A549 (cell line): ENCODE data around the gene NCOA4. TPM values are rescaled to one million over a fixed set of nuclear protein-coding genes. Genes with fewer than 3 reads are reported as not detected.

Source experiments
- ATAC-seq, 2 experiments: fragments of 200-7000 bp in 1 of 2; fragments of >200 bp in 1 of 2; cut with Nextera tagmentation in 1 of 2; cut with Tn5 transposase in 1 of 2; 3 replicates each; pipeline versions ENCODE4 v1.8.0 to v1.9.1; 2018 to 2020; ENCODE audit warnings: mild to moderate bottlenecking in 1 of 2, moderate library complexity in 1 of 2
- CTCF ChIA-PET: fragments of 300-600 bp; sonication (Branson Sonifier 250); formaldehyde crosslinking; extraction: SDS; loops from one replicate; lab custom pipeline; 2021; ENCODE audit warnings: antibody characterized with exemption, inconsistent platforms; lab: Yijun Ruan, JAX
- POLR2A ChIA-PET: fragments of 350-600 bp; formaldehyde crosslinking; extraction: SDS; loops from one replicate; lab custom pipeline; 2021; ENCODE audit warnings: antibody characterized with exemption, inconsistent platforms; lab: Yijun Ruan, JAX
- DNase-seq, 2 experiments: peaks; one replicate each; pipeline versions ENCODE4 v3.0.0 to v3.0.0-alpha.2; 2011 to 2016; ENCODE audit warnings: low read depth in 1 of 2, low spot score in 1 of 2
- FAIRE-seq: peaks from 2 replicates; lab custom pipeline; 2011; peaks lifted over from hg19 to GRCh38; lab: Jason Lieb, UNC
- H3K27ac ChIP-seq, 2 experiments: fragments of >200 bp; sonication (Bioruptor Twin); formaldehyde crosslinking; 3 replicates each; pipeline ENCODE4 v1.5.1; 2016 to 2017
- H3K4me1 ChIP-seq: fragments of >200 bp; sonication (Bioruptor Twin); formaldehyde crosslinking; 3 replicates; pipeline ENCODE4 v1.6.1; 2016
- H3K4me2 ChIP-seq: fragments of >200 bp; sonication (Bioruptor Twin); formaldehyde crosslinking; 3 replicates; pipeline ENCODE4 v1.6.1; 2016
- H3K4me3 ChIP-seq: fragments of >200 bp; sonication (Bioruptor Twin); formaldehyde crosslinking; 3 replicates; pipeline ENCODE4 v1.5.1; 2016
- H3K9me3 ChIP-seq: fragments of >200 bp; sonication (Bioruptor Twin); formaldehyde crosslinking; 3 replicates; pipeline ENCODE4 v1.6.1; 2016
- ATOH8 ChIP-seq: fragments of 250-450 bp; sonication (Bioruptor Pico); IDR thresholded peaks from 2 replicates; pipeline ENCODE4 v1.5.0; 2020; ENCODE audit warnings: low read depth, mild to moderate bottlenecking, moderate library complexity
- BCL3 ChIP-seq: fragments of >200 bp; sonication (Bioruptor Twin); formaldehyde crosslinking; IDR thresholded peaks from 3 replicates; pipeline ENCODE4 v1.6.1; 2016
- BHLHE40 ChIP-seq: IDR thresholded peaks from 2 replicates; pipeline ENCODE4 v1.6.1; 2012; ENCODE audit warnings: low read depth, low read length, inconsistent platforms
- CBX2 ChIP-seq: fragments of 200-600 bp; sonication (generic); IDR thresholded peaks from 2 replicates; pipeline ENCODE4 v1.6.1; 2016; ENCODE audit warnings: low read depth, mild to moderate bottlenecking, borderline replicate concordance
- CBX8 ChIP-seq: fragments of 200-600 bp; sonication (generic); IDR thresholded peaks from 2 replicates; pipeline ENCODE4 v1.6.1; 2016
- CEBPB ChIP-seq, 2 experiments: fragments of >200 bp in 1 of 2; sonication (Bioruptor Twin) in 1 of 2; formaldehyde crosslinking in 1 of 2; IDR thresholded peaks; 2 replicates each; pipeline ENCODE4 v1.6.1; 2012 to 2016
- EHMT2 ChIP-seq: fragments of 200-600 bp; sonication (generic); IDR thresholded peaks from 2 replicates; pipeline ENCODE4 v1.6.1; 2016; ENCODE audit warnings: antibody characterized with exemption, low read depth, mild to moderate bottlenecking, moderate library complexity
- ELK1 ChIP-seq: fragments of 150-350 bp; IDR thresholded peaks from 2 replicates; pipeline ENCODE4 v1.6.1; 2014; ENCODE audit warnings: low read depth, mild to moderate bottlenecking, low read length
- EP300 ChIP-seq, 2 experiments: fragments of >200 bp; sonication (Bioruptor Twin); formaldehyde crosslinking; IDR thresholded peaks; 2 replicates in 1 of 2; 3 replicates in 1 of 2; pipeline ENCODE4 v1.6.1; 2016 to 2017
- ESRRA ChIP-seq: fragments of 150-350 bp; IDR thresholded peaks from 2 replicates; pipeline ENCODE4 v1.6.1; 2014; ENCODE audit warnings: mild to moderate bottlenecking, low read length, borderline replicate concordance
- FOSB ChIP-seq: fragments of 250-450 bp; sonication (Bioruptor Pico); IDR thresholded peaks from 2 replicates; pipeline ENCODE4 v1.5.0; 2020; ENCODE audit warnings: mild to moderate bottlenecking, moderate library complexity
- FOSL2 ChIP-seq, 2 experiments: fragments of 450-650 bp in 1 of 2; fragments of >200 bp in 1 of 2; sonication (Bioruptor Twin) in 1 of 2; formaldehyde crosslinking; IDR thresholded peaks; 2 replicates each; pipeline versions ENCODE4 v1.5.0 to v1.6.1; 2016 to 2020; ENCODE audit warnings: mild to moderate bottlenecking in 1 of 2, moderate library complexity in 1 of 2
- GATA3 ChIP-seq: IDR thresholded peaks from 2 replicates; pipeline ENCODE4 v1.6.1; 2012; ENCODE audit warnings: borderline replicate concordance
- HES2 ChIP-seq: fragments of >200 bp; sonication (Bioruptor Twin); formaldehyde crosslinking; IDR thresholded peaks from 2 replicates; pipeline ENCODE4 v1.6.1; 2016
- HOXA7 ChIP-seq: fragments of 250-450 bp; sonication (Bioruptor Pico); IDR thresholded peaks from 2 replicates; pipeline ENCODE4 v1.5.0; 2020; ENCODE audit warnings: mild to moderate bottlenecking, moderate library complexity
- HOXB5 ChIP-seq: fragments of 250-450 bp; sonication (Bioruptor Pico); IDR thresholded peaks from 2 replicates; pipeline ENCODE4 v1.5.0; 2020; ENCODE audit warnings: mild to moderate bottlenecking, moderate library complexity
- JUNB ChIP-seq: fragments of >200 bp; sonication (Bioruptor Twin); formaldehyde crosslinking; IDR thresholded peaks from 2 replicates; pipeline ENCODE4 v1.6.1; 2016
- KDM1A ChIP-seq: fragments of 200-600 bp; sonication (generic); IDR thresholded peaks from 2 replicates; pipeline ENCODE4 v1.6.1; 2016; ENCODE audit warnings: low read depth, mild to moderate bottlenecking
- KDM5A ChIP-seq: fragments of 200-600 bp; sonication (generic); IDR thresholded peaks from 2 replicates; pipeline ENCODE4 v1.6.1; 2016; ENCODE audit warnings: antibody characterized with exemption, mild to moderate bottlenecking
- MYC ChIP-seq: IDR thresholded peaks from 2 replicates; pipeline ENCODE4 v1.6.1; 2012; ENCODE audit warnings: mild to moderate bottlenecking, inconsistent platforms, low read length, improper control_type of control experiment, borderline replicate concordance
- NFE2L2 ChIP-seq: fragments of 150-350 bp; conservative IDR thresholded peaks from 2 replicates; pipeline ENCODE4 v1.6.1; 2014; ENCODE audit warnings: low read length
- NPAS2 ChIP-seq: fragments of 250-450 bp; sonication (Bioruptor Pico); IDR thresholded peaks from 2 replicates; pipeline ENCODE4 v1.8.0; 2022; ENCODE audit warnings: mild to moderate bottlenecking, moderate library complexity, borderline replicate concordance
- PBX3 ChIP-seq: IDR thresholded peaks from 2 replicates; pipeline ENCODE4 v1.6.1; 2012
- POLR2A ChIP-seq: IDR thresholded peaks from 2 replicates; pipeline ENCODE4 v1.6.1; 2012; ENCODE audit warnings: mild to moderate bottlenecking, low read length
- POLR2AphosphoS2 ChIP-seq: conservative IDR thresholded peaks from 2 replicates; pipeline ENCODE4 v1.6.1; 2012; ENCODE audit warnings: low read length, improper control_type of control experiment, inconsistent platforms
- RARB ChIP-seq: fragments of 250-450 bp; sonication (Bioruptor Pico); IDR thresholded peaks from 2 replicates; pipeline ENCODE4 v1.8.0; 2021; ENCODE audit warnings: mild to moderate bottlenecking, moderate library complexity
- RCOR1 ChIP-seq: fragments of 150-350 bp; IDR thresholded peaks from 2 replicates; pipeline ENCODE4 v1.6.1; 2014; ENCODE audit warnings: antibody characterized with exemption, low read length, low read depth
- RNF2 ChIP-seq: fragments of 200-600 bp; sonication (generic); IDR thresholded peaks from 2 replicates; pipeline ENCODE4 v1.6.1; 2016; ENCODE audit warnings: low read depth, mild to moderate bottlenecking, antibody characterized with exemption, moderate library complexity, borderline replicate concordance
- SREBF2 ChIP-seq: fragments of 450-650 bp; IDR thresholded peaks from 2 replicates; pipeline ENCODE4 v1.6.1; 2014; ENCODE audit warnings: mild to moderate bottlenecking, moderate library complexity
- ZFP36 ChIP-seq: fragments of 450-650 bp; IDR thresholded peaks from 2 replicates; pipeline ENCODE4 v1.6.1; 2014; ENCODE audit warnings: borderline replicate concordance; ENCODE audit not compliant: partially characterized antibody
- ZSCAN20 ChIP-seq: fragments of 250-450 bp; sonication (Bioruptor Pico); IDR thresholded peaks from 2 replicates; pipeline ENCODE4 v1.8.0; 2022; ENCODE audit warnings: mild to moderate bottlenecking, moderate library complexity
- WGBS: methylation state at CpG from one replicate; pipeline ENCODE4 v1.1.6; 2017; ENCODE audit errors: missing lambda C conversion rate; 5-methylcytosine and 5-hydroxymethylcytosine counted together
- polyA plus RNA-seq, 4 experiments: library from polyadenylated mRNA; depleted of rRNA in 3 of 4; stranded (reverse); fragments of >200 nt; fragmentation: RNase III in 1 of 4; extraction: RNeasy Plus Mini Kit Qiagen cat#74134 plus additional on column Dnase treatment in 1 of 4; gene quantifications; 2 replicates in 3 of 4; 3 replicates in 1 of 4; pipeline ENCODE4 v1.2.3, GENCODE V29; 2011 to 2017

The NCOA4 gene
- polyA plus RNA-seq, 2 of the 4 experiments (the other 2 are of a cell fraction): 72.1 to 112 TPM

GRCh38 chr10:46046261-46046660 is 15.8 kb upstream of the NCOA4 start, which contains the start of gene MSMB:
MSMB (minus strand) TSS chr10:46046269; CDS start chr10:46046237, 32 bp downstream.
- Histone ChIP-seq H3K4me2 (no peak within 1 kb of the TSS), H3K4me3 (no peak within 1 kb of the TSS), H3K27ac (no peak within 1 kb of the TSS), H3K9me3 (no peaks in the 10 kb centered on the region), H3K4me1 (no peaks in the 10 kb centered on the region)
- POLR2A ChIA-PET: no interaction called here
- CTCF ChIA-PET: no interaction called here
- no peak for ATAC-seq
- no peak for DNase-seq
- FAIRE-seq: no peak
- TF ChIP-seq EHMT2 (no peak), MYC (no peak), JUNB (no peak), ELK1 (no peak), ESRRA (no peak), GATA3 (no peak), RARB (no peak), BHLHE40 (no peak), CEBPB (IDR thresholded peaks at IDR 0.05) (no peak), BCL3 (no peak), PBX3 (no peak), ATOH8 (CRISPR knock-in tag) (no peak), CBX2 (no peak), NFE2L2 (no peak), SREBF2 (no peak), POLR2A (no peak), RNF2 (no peak), CBX8 (no peak)
- WGBS: 48% methylated on average over 7 of the region's 7 CpGs

GRCh38 chr10:46042527-46042926 is 12.1 kb upstream of the NCOA4 start:
- ATAC-seq (no peak), DNase-seq (no peak), FAIRE-seq (no peak)
- WGBS: 28% methylated on average over 4 of the region's 4 CpGs
- ChIA-PET POLR2A (no interaction called here), CTCF (no interaction called here)
- no peak overlapping the region for H3K4me3 ChIP-seq
- no peak overlapping the region for H3K27ac ChIP-seq
- no peak for TF ChIP-seq CBX8
- TF ChIP-seq FOSL2 (IDR thresholded peaks at IDR 0.05): no peak
- no peak for TF ChIP-seq FOSL2 (CRISPR knock-in tag; IDR thresholded peaks at IDR 0.05)
- no peak for TF ChIP-seq NPAS2
- no peak for TF ChIP-seq HOXB5
- no peak for TF ChIP-seq HES2
- TF ChIP-seq EHMT2: no peak
- no peak for TF ChIP-seq ATOH8 (CRISPR knock-in tag)
- no peak for TF ChIP-seq EP300 (IDR thresholded peaks at IDR 0.05)
- no peak for TF ChIP-seq ELK1
- no peak for TF ChIP-seq ZFP36
- no peak for TF ChIP-seq POLR2AphosphoS2
- TF ChIP-seq HOXA7 (CRISPR knock-in tag): no peak
- no peak for TF ChIP-seq FOSB (CRISPR knock-in tag)
- TF ChIP-seq BHLHE40: no peak
- TF ChIP-seq RCOR1: no peak
- no peak for TF ChIP-seq ZSCAN20 (CRISPR knock-in tag)
- TF ChIP-seq KDM1A: no peak
- no peak for TF ChIP-seq KDM5A
- H3K4me1 ChIP-seq: no peaks in the 10 kb centered on the region
- no peak overlapping the region for H3K4me2 ChIP-seq
- H3K9me3 ChIP-seq: no peaks in the 10 kb centered on the region
